NCI-H345 (cell line): ENCODE data around the gene ZNF747.

ENCODE experiments used
- DNase-seq: peaks from one replicate; lab custom pipeline; 2025; lab: John Stamatoyannopoulos, UW

The ZNF747 gene

GRCh38 chr16:30534368-30535105 lies at the start of gene ZNF747:
Gene ZNF747, minus strand, starts transcription at chr16:30534858. Its CDS starts 179 bp downstream, at chr16:30534679.
- peak; percentile 96 for DNase-seq

- DNase-seq = no peak
These were observed 48.1 kb upstream of the ZNF747 start for GRCh38 chr16:30582611-30583340.

GRCh38 chr16:30581457-30581856 lies 46.8 kb upstream of the ZNF747 start:
- DNase-seq = no peak

GRCh38 chr16:30574678-30575077 lies 40.0 kb upstream of the ZNF747 start:
- no peak for DNase-seq

DNA sequence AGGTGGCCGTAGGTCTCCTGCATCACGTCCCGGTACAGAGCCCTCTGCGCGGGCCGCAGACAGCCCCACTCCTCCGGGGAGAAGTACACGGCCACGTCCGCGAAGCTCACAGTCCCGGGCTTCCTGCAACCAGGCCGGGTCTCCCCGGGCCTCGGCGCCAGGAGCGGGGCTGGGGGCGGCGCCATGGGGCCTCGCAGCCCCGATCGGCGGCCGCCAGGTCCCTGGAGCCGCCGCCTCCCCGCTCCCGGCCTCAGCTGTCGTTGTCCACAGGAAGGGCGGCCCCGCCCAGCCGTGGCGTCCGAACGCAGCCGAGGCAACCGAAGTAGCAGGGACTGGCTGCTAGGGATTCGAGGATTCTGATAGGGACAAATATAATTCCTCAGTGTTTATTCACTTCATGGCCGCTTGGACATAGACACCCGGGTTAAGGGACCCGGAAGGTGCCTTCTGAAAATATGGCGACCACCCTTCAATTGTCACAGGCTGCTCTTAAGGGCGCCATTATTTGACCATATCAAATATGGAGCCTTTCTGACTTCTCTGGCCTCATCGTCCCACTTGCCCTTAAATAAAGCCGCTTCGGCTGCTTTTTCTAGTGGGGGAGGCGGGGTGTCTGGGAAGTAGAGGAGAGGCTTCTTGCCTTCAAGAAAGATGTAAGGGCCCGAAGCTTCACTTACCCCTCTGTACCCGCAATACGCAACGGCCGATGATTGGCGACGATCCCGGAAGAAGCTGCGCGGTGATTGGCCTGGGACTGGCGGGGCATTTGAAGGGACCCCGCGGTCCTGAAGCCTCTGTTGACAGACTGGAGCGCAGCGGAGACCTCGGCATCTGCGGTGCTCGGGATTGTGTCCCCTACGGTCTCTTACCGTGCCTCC lies 37.0 kb upstream of the ZNF747 start, which contains the start of gene ZNF688:
TSS of gene ZNF688 (minus strand) at position 270 of the 878 bp plus-strand sequence. CDS start at position 185, 85 bp downstream.
- DNase-seq = peak; percentile 96

GRCh38 chr16:30570636-30571444 lies 36.2 kb upstream of the ZNF747 start:
- peak; percentile 46 for DNase-seq

DNA sequence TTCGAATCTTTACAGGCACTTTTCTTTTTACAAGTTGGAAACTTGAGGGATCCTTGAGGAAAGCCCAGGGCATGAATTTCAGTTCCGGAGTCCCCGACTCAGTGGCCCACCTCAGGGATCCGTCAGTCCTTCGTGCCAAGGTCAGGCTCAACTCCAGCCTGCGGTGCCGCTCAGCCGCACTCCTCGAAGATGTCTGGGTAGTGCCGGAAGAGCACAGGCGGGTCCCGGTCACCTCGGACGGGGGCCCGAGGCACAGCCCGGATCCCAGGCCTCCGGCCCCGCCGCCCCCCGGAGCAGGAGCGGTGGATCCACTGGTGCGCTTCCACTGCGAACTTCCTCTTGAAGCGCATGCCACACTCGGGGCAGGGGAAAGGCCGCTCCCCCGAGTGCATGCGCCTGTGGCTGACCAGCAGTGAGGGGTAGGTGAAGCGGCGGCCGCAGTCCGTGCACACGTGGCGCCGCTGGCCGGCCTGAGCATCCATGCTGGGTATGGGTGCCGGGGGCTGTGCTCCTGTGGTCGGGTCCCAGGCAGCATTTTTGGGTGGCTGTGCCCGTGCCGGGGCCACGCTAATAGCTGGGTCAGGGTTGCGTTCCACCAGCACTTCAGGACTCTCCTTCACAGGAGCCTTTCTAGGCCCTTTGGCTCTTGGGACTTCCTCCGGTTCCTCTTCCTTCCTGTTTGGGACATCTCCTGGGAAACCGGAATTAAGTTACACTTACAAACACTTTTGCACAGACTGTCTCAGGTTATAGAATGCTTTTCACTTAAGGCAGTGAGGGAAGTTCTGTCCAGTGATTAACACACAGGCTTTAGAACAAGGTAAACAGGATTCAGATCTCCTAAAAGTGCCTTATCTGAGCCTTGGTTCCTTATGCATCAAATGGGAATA lies 35.3 kb upstream of the ZNF747 start:
- DNase-seq = no peak

DNA sequence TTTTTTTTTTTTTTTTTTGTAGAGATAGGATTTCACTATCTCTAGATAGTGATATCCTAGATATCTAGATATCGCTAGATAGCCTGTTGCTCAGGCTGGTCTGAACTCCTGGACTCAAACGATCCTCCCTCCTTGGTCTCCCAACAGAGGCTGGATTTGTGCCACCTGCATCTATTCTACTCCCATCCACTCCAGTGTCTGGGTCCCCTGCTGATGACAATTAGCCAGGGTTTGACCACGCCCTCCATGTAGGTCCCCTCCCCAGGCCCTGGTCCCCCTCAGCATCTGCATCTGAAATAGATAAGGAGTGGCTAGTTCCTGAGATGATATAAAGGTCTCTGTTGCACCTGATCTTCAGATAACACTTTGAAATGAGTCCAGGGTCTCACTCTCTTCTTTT lies 34.6 kb upstream of the ZNF747 start:
- no peak for DNase-seq

- peak; percentile 32 for DNase-seq
These were observed 33.5 kb upstream of the ZNF747 start for GRCh38 chr16:30567991-30568638.

DNA sequence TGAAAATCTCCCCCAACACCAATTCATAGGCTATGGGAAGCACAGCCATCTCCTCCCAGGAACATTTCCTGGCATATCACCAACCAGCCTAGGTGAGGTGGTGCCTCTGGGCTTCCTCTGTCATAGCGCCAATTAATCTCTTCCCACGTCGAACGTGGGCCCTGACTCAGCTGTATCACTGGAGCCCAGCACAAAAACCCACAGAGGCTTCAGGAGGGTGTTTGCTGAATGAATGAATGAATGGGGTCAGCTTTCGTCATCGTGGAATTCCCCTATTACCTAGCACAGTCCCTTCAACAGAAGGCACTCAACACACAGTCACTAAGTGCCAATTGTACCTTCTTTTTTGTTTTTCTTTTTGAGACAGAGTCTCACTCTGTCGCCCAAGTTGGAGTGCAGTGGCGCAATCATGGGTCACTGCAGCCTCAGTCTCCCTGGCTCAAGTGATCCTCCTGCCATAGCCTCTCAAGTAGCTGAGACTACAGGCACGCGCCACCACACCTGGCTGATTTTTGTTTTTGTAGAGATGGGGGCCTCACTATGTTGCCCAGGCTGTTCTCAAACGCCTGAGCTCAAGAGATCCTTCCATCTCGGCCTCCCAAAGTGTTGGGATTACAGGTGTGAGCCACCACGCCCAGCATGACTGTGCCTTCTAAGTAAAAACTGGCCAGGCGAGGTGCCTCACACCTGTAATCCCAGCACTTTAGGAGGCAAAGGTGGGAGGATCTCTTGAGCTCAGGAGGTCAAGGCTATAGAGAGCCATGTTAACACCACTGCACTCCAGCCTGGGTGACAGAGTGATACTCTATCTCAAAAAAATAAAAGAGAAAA lies 32.7 kb upstream of the ZNF747 start:
- no peak for DNase-seq

DNA sequence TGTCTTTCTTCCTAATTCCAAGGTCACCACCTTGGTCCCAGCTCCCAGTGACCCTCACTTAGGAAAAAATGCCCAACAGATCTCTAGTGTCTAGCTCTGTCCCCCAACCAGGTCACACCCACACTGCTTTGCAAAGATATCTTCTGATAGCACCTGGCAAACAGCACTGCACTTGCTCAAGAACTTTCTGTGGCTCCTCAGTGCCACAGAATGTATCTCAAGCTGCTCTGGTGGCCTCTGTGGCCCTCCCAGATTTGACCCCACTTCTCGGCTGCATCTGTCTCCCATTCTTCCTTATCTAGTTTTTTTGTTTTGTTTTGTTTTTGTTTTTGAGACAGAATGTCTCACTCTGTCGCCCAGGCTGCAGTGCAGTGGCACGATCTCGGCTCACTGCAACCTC lies 31.9 kb upstream of the ZNF747 start:
- DNase-seq = no peak

DNA sequence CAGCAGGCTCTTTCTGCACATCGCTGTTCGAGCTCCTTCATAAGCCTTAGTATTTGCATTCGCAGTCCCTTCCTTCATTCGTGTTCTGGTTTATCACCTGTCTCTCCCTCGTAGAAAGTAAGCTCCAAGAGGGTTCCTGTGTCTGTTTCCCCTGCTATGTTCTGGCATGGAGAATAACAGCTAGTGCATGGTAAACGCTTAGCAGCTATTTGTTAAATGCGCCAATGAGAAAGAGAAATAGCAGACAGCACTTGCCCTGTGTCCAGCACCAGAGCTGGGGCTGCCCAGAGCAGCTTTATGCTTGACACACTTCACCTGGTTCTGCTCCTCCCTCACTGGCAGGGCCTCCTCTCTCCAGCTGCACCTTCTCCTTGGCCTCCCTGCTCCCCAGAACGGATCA lies 31.3 kb upstream of the ZNF747 start:
- no peak for DNase-seq

DNA sequence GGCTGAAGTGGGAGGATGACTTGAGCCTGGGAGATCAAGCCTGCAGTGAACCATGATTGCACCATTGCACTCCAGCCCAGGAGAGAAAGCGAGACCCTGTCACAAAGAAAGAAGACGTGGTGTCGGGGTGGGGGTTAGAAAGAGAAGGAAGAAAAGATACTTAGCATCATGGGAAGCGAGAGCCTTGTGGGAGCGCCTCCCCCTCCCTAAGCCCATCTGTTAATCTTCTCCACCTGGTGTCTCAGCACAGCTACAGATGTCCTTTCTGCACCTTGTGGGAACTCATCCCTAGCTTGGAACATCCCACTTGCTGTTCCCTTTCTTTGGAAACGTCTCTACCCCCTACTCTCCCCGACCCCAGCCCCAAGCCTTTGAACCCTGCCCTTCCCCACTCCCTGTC lies 30.9 kb upstream of the ZNF747 start:
- no peak for DNase-seq

DNA sequence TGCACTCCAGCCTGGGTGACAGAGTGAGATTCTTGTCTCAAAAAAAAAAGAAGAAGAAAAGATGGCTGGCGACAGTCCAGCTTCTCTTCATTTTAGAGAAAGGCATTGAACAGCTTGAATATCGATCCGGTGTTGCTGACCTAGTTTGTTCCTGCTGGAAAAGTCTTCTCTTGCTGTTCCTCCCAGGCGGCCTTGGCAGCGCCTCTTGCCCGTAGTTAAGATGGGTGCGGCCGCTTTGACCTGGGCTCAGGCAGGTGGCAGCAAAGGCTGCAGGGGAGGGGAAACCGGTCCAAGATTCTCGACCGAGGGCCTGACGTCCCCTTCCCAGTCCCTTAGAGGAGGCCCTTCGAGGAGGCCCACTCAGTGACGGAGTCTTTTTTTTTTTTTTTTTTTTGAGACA lies 27.4 kb upstream of the ZNF747 start:
- DNase-seq = no peak

GRCh38 chr16:30561089-30561816 lies 26.6 kb upstream of the ZNF747 start:
- peak; percentile 57 for DNase-seq

GRCh38 chr16:30559690-30560089 lies 25.0 kb upstream of the ZNF747 start:
- DNase-seq = no peak

GRCh38 chr16:30558789-30559377 lies 24.2 kb upstream of the ZNF747 start:
- DNase-seq = no peak
